Measurements from ENCODE around the gene NEK7. TPM values are rescaled to one million over a fixed set of nuclear protein-coding genes. Genes with fewer than 3 reads are reported as not detected.

NEK7 gene
- total RNA-seq, 6 donors from 2014 or later = 55.3 to 137 (median 112) TPM

GRCh38 chr1:198157847-198158725, 1.3 kb downstream of the NEK7 start:
- TF ChIP-seq POLR2AphosphoS5 (IDR thresholded peaks at IDR 0.05) (no peak), POLR2A (IDR thresholded peaks at IDR 0.05) (no peak), CTCF (IDR thresholded peaks at IDR 0.05) (no peak), EP300 (IDR thresholded peaks at IDR 0.05) (no peak)
- peaks cover 21 to 35% (median 31%) of the 10 kb centered on the region in 4 donors for H3K4me1 ChIP-seq
- H3K9me3 ChIP-seq = no peaks in the 10 kb centered on the region
- WGBS, 2 donors = 5 to 9% methylated on average over 17 of the region's 17 CpGs
- ATAC-seq (ENCODE audit: low FRiP score in 2 of 2) (no peak), DNase-seq (no peak)
- H3K36me3 ChIP-seq = no peaks in the 10 kb centered on the region
- peak overlapping the region; percentile 95 to 100 (median 98) for H3K27ac ChIP-seq
- H3K27me3 ChIP-seq = no peaks in the 10 kb centered on the region
- H3K4me3 ChIP-seq = peak overlapping the region; percentile 59 to 90 (median 88)

- DNase-seq = peak; percentile 96 to 97
- Histone ChIP-seq H3K4me1 (peaks cover 21 to 35% (median 31%) of the 10 kb centered on the region in 4 donors), H3K9me3 (no peaks in the 10 kb centered on the region), H3K27ac (peak overlapping the region; percentile 95 to 100 (median 98)), H3K4me3 (peak overlapping the region; percentile 39 to 90 (median 88)), H3K36me3 (no peaks in the 10 kb centered on the region), H3K27me3 (no peaks in the 10 kb centered on the region)
- peak; percentile 91 to 95 for ATAC-seq (ENCODE audit: low FRiP score in 2 of 2)
- 0 to 1% methylated on average over 37 of the region's 37 CpGs for WGBS, 2 donors
- TF ChIP-seq EP300 (IDR thresholded peaks at IDR 0.05) (no peak), POLR2AphosphoS5 (IDR thresholded peaks at IDR 0.05) (peak; percentile 45 to 90), CTCF (IDR thresholded peaks at IDR 0.05) (peak in 1 of 6 experiments; percentile 24), POLR2A (IDR thresholded peaks at IDR 0.05) (peak in 3 of 4 donors; percentile 32 to 88 (median 75))
These were observed 2.2 kb downstream of the NEK7 start for GRCh38 chr1:198158735-198159589.

- Histone ChIP-seq H3K36me3 (no peaks in the 10 kb centered on the region), H3K4me1 (peaks cover 21 to 35% (median 33%) of the 10 kb centered on the region in 4 donors), H3K27ac (peak overlapping the region in 3 of 4 donors; percentile 95 to 100 (median 97)), H3K4me3 (peak overlapping the region in 1 of 4 donors; percentile 90), H3K9me3 (no peaks in the 10 kb centered on the region), H3K27me3 (no peaks in the 10 kb centered on the region)
- WGBS, 2 donors = 57 to 59% methylated on average over 7 of the region's 7 CpGs
- TF ChIP-seq EP300 (IDR thresholded peaks at IDR 0.05) (no peak), POLR2AphosphoS5 (IDR thresholded peaks at IDR 0.05) (no peak), CTCF (IDR thresholded peaks at IDR 0.05) (no peak)
- no peak for ATAC-seq (ENCODE audit: low FRiP score in 2 of 2)
- DNase-seq = no peak
These were observed 3.4 kb downstream of the NEK7 start for GRCh38 chr1:198160222-198160621.

GRCh38 chr1:198160946-198161614, 4.3 kb downstream of the NEK7 start:
- no peak for DNase-seq
- Histone ChIP-seq H3K27me3 (no peaks in the 10 kb centered on the region), H3K9me3 (no peaks in the 10 kb centered on the region), H3K4me1 (peaks cover 21 to 42% (median 36%) of the 10 kb centered on the region in 4 donors), H3K4me3 (no peak overlapping the region), H3K27ac (peak overlapping the region in 1 of 4 donors; percentile 100), H3K36me3 (no peaks in the 10 kb centered on the region)
- no peak for ATAC-seq (ENCODE audit: low FRiP score in 2 of 2)
- 91 to 95% methylated on average over 4 of the region's 4 CpGs for WGBS, 2 donors
- TF ChIP-seq POLR2A (IDR thresholded peaks at IDR 0.05) (no peak), EP300 (IDR thresholded peaks at IDR 0.05) (no peak), POLR2AphosphoS5 (IDR thresholded peaks at IDR 0.05) (no peak), CTCF (IDR thresholded peaks at IDR 0.05) (no peak)

Measured in upper lobe of left lung (tissue), 6 donors.